T-helper 22 cell (primary cell): ENCODE results near the gene OGDH.

Experiments used
- DNase-seq: peaks from one replicate; pipeline ENCODE4 v3.0.0-alpha.2; 2020; ENCODE audit warnings: low read depth

OGDH gene

DNA sequence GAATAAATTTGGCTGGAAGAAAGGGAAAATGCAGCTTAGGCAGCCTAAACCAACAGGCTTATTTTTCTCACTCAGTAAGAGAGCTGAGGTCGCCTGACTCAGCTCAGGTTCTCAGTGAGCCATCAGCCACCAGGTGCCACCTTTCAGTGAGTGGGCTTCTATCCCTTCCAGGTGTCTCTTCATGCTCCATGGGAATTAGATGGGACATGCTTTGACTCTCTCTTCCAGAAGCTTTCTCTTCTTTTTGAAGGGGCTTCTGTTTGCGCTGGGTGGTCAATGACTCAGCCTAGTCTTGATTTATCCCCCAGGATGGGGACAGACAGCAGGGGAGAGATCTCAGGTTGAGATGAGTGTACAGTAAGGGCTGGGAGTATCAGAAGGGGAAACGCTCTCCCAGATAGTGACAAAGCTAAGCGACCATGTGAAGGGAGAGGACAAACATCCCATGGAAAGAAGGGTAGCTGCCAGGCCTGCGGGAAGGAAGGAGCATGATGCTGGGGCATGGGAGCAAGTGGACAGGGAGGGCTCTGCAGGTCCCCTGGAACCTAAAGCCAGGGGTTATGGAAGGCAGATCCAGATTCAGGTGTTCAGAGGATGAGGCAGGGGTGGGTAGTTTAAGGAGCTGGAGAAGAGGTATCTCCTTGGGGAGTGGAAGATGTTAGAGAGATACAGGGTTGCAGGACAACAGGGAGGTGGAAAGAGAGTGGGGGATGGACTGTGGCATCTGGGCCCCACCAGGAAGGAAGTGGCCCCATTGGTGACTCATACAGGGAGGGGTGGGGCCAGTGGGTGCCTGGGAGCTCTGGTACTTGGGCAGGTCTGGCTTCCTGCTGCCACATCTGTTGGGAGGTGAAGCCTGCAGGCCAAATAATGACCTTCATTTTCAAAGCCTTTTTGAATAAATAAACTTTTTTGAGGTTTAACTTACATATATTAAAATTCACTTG lies 32.5 kb downstream of the OGDH start:
- DNase-seq = peak; percentile 82

DNA sequence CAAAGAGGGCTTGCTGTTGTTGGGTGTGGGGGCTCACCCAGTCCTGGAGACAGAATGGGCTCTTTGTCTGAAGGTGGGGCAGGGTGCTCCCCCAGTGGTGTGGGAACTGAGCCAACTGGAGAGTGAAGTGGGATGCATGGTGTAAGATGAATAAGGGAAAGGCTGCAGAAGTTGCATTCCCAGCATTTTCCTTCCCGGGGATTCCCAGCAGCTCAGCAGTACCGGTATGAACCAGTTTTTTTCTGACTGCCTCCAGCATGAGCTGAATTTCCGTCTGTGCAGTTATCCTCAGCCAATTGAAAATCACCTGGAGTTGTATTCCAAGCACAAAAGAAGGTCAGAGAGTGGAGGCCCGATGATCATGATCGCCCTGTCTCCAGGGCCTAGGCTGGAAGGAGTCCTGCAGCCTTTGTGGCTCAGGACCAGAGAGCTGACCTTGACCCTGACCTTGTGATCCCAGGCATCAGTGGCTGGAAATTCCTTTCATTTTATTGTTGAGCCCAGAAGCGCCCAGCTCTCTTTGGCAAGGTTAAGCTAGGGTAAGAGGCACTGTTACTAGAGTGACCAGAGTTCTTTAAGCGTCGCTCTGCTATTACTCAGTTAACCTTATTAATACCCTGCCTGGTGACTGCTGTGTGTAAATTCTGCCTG lies 33.4 kb downstream of the OGDH start:
- no peak for DNase-seq

DNA sequence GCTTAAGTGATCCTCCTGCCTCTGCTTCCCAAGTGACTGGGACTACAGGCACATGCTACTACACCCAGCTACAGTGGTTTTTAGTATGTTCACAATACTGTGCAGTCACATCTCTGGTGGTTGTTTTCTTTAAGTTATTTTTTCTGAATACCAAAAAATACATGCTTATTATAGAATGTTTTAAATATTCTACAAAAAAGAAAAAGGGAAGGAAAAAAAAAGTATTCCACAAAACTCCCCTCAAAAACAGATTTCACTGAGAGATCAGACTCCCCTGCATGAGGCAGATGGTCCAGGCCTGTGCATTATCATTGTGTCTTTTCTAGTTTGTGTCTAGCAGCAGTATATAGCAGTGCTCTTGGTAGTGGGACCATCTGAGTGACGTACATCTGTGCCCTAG lies 36.8 kb downstream of the OGDH start:
- no peak for DNase-seq

DNA sequence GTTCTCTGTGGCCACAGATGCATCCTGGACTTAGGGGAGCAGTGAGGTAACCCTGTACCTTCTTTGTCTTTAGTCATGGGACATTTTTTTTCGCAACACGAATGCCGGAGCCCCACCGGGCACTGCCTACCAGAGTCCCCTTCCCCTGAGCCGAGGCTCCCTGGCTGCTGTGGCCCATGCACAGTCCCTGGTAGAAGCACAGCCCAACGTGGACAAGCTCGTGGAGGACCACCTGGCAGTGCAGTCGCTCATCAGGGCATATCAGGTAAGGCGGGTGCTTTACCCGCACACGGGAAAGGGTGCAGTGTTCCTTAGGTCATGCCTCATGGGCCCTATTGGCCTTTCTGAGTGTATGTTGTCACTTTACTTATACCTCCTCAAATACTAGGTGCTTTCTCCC lies 38.8 kb downstream of the OGDH start:
- no peak for DNase-seq

DNA sequence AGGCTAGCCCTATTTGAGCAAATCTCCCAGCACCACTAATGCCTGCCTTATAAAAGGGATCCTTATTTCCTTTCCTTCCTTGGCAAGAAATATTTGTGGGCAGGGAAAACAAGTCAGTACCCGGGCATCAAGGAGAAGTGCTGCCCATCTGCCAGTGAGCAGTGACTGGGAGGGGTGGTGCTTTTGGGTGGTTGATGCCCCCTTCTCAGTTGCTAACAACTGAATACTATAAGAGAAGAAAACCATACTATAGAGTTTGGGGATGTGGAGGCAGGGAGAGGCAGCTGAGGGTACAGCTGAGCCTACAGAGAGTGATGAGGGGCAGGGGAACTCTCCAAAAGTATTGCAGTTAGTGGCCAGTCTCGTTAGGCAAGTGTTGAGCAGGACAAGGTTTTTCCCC lies 39.3 kb downstream of the OGDH start:
- no peak for DNase-seq

DNA sequence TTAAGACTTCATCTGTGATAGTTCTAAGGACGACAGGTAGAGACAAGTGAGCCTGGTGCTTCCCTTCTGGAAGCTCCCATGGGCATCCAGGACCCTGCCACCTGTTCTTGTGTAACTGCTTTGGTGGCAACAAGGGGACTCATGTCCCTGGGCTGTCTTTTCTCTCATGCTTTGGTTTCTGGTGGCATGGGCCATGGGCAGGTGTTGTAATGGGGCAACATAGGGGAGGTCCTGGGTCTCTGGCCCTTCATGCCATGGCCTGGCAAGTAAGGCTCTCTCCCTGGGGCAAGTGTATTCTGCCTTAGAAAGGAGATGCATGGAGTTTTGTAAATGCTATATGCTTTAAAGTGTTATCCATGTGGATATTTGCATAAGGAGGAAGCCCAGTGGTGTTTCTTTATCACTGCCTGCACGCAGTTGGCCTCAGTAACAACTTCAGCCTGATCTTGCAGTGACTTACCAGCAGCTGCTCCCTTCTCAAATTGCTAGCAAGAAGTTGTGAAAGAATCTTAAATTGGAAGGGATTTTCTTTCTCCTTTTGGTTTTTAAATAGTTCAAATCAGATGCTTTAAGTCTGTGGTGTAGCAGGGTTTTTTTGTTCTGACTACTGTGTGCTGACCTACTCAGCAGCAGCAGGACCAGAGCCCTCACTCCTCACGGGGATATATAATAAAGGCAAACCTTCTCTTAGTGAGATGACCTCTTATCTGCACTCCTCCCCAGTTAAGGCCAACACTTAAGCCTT lies 39.9 kb downstream of the OGDH start:
- no peak for DNase-seq

DNA sequence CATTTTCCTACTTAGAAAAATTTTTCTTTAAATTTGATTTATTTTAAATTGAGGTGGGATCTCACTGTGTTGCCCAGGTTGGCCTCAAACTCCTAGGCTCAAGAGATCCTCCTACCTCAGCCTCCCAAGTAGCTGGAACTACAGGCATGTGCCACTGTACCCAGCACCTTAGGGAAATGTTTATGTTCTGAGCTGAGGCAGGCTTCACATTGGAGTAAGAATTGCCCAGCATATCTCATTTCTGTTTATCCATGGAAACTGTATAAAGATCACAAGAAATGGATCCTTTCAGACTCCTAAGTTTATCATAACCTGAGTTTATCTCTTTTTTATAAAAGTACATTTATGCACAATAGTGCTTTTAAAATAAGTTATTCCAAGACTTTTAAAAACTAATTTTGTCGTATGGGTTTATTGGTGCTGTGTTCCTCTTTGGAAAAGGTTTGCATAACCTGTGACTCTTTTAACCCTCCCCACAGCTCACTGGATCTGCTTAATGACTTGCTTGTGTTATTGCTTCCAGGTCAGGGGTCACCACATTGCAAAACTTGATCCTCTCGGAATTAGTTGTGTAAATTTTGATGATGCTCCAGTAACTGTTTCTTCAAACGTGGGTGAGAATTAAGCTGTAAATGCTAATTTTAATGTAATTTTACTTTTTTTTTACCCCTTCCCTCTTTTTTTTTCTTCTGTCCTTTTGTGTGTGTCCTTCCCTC lies 40.7 kb downstream of the OGDH start:
- DNase-seq = no peak

DNA sequence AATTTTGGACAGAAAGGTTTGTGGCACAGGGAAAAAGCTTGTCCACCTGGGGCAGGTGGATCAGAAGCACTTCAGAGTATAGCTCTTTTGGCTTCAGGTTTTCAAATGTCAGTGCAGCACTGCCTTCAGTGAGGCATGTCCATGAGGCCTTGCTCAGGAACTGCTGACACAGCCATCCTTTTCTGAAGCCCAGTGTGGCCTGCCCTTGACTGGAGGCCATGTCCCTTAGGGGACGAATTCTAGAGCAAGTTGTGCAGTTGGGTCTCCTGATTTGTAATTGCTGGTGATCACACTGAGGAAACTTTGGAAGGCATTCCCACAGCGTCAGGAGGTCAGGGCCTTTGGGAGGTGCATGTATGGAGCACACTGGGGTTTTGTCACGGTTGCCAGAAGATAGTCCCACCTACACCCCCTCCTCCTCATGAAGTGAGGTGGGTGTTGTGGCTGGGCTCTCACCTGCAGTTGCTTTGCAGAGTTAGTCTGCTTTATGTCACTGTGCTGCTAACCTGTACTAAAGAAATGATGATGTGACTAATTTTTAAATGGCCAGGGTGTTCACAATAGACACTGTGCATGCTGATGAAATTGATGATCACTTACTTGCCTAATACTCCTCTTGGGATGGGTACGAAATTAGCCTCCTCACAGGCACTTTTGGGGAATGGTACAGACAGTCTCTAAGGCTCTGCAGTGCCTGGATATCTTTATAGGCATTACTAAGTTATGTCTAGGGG lies 41.7 kb downstream of the OGDH start:
- DNase-seq = no peak

DNA sequence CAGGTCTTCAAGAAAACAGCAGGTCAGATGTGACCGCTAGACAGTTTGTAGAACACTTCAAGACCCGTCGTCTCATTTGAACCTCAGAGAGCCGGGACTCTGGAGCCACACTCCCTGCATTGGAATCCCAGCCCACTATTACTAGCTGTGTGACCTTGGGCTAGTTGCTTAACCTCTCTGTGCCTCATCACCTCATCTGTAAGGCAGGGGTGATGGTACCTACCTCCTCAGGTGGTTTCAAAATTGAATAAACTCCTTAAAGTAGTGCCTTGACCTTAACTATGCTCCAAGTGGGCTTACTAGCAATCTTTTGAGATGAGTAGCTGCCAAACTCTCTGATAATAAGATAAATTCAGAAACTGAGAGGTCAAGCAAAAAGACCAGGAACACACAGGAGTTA lies 43.8 kb downstream of the OGDH start:
- no peak for DNase-seq

DNA sequence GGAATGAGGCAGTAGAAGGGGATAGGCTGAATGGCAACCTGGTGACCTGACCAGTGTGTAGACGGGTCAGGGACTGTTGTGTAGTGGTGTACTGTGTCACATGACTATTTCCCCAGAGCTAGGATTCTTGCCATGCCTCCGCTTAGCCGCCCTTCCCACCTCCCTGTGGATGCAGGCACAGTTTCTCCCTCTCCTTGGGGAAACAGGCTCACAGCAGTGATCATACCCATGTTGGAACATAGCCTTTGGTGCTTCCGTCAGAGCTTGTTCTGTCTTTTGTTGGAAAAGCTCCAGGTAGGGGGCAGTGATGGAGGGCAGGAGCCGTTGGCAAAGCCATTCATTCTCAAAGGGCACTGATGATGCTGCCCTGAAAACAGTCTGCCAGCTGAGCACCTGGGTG lies 44.3 kb downstream of the OGDH start:
- no peak for DNase-seq

DNA sequence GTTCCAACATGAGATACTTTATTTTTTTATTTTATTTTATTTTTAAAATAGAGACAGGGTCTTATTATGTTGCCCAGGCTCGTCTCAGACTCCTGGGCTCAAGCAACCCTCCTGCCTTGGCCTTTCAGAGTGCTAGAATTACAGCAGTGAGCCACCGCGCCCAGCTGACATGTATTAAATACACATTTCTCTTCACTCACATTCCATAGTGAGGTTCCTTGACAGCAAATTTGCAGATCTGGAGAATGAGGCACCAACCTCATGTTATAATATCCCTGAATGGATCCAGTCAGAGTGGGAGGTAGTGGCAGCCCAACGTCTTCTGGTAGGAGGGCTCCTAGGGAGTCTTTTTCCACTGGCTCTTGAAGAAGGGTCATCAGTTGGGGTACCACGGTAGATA lies 46.1 kb downstream of the OGDH start:
- DNase-seq = no peak

DNA sequence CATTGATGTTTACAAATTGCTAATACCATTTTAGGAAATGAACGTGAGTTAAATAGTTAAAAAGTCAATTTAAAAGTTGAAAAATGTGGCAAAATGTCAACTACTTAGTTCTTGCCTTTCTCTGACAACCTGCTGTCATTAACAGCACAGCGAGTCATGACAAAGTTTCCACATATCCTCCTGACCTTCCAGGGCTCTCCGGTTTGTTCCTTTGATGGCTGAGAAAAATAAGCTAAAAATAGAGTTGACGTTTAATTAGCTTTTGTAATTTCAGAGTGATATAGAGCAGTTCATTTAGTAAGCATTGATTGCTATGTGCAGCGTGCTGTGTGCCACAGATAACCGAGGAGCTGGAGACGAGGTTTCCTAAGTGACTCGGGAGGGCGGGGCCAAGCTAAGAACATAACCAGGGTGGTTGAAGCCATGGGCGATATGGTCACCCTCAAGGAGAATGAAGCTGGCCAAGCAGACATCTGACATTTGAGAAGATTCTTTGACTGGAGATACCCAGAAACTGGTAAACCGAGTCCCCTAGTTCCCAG lies 47.9 kb downstream of the OGDH start:
- DNase-seq = no peak

DNA sequence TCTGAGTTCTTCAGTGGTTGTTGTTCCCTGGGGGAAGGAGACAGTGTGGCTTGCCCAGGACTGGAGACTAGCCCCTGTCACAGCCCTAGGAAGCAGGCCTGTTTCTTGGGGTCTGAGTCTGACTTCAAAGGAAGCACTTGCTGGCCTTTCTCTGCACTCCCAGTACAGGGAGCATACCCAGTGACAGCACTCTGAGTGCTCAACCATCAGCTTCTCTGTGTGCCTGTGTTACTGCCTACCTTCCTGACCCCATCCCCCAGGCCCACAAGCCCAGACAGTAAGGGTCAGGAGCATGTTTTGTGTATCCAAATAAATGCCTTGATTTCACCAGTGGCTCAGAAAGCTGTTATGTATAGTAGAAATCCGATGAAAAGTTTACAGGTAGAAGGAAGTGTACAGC lies 48.9 kb downstream of the OGDH start:
- DNase-seq = no peak

DNA sequence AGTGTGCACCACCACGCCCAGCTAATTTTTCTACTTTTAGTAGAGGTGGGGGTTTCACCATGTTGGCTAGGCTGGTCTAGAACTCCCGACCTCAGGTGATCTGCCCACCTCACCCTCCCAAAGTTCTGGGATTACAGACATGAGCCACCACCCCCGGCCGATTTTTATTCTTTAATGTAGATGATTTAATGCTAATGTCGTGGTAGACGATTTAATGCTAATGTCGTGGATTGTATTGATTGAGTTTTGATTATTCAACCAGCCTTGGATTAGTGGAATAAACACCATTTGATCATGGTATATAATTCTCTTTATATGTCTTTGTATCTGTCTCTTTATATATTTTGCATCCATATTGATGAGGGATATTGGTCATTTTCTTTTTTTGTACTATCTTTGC lies 52.6 kb downstream of the OGDH start:
- no peak for DNase-seq

DNA sequence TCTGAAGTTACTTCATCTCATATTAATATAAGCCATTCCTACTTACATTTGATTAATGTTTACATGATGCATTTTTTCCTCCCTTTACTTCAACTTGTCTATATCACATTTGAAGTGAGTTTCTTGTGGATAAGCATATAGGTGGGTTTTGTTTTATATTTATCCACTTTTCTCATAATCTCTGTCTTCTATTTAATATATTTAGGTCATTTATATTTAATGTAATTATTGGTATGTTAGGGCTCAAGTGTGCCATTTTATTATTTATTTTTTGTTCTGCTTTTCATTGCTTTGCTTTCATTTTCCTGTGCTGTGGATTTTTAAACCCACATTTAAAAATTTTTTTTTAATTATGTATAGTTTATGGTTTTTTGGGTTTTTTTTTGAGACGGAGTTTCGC lies 54.8 kb downstream of the OGDH start:
- no peak for DNase-seq

DNA sequence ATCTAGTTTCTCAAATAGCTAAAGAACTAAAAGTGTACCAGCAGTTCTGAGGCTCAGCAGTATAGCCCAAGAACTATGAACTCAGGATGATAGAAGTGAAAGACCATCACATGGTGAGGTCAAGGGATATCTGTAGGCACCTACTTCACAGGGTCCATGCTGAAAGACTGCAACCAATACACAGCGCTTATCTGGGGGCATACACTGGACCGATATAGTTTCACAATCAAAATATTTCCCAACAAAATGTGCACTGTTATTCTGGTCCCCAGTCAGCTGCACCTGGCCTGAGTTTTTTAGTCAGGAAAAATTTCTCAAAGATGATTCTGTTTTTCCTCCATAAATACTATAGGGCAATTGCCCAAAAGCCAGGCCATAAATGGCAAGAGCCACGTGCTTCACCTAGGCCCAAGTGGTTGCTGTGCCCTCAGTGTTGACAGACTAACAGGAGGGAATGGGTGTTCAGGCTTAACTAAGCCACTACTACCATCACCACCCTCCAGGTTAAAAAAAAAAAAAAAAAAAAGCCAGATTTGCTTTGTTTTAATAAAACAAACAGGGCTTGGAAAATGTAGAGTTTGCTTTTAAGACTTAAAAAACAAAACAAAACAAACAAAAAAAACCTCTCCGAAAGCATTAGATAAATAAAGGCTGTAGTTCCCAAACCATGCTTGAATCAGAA lies 58.5 kb downstream of the OGDH start:
- DNase-seq = no peak

DNA sequence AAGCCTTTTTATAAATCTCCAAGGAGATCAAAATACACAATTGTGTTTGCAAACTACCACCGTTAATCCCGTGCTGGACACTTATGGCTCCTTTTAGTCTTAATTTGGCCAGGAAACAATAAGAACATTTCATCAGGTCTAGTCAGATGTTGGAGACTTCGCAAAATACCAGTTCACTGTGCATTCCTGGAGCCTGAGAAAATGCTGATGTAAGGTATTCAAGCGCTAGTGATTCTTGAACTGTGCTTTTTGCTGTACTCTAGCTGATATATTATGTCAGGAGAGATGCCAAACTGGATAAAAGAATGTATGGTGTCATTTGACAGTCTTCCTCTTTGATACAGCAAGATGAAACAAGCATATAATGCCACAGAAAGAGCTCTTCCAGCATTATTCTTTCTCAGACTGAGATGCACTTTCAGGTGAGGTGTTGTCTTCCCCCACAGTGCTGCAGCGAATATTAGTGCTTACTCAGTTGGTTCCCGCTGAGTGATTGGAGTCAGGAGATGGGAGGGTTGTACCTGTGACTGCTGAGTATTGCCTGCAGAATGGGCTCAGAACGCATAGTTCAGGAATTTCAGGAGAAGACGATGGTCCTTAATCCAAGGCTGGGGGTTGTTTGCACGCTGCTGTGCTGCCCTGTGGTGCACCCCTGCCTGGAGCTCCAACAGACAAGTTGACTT lies 59.2 kb downstream of the OGDH start:
- no peak for DNase-seq

DNA sequence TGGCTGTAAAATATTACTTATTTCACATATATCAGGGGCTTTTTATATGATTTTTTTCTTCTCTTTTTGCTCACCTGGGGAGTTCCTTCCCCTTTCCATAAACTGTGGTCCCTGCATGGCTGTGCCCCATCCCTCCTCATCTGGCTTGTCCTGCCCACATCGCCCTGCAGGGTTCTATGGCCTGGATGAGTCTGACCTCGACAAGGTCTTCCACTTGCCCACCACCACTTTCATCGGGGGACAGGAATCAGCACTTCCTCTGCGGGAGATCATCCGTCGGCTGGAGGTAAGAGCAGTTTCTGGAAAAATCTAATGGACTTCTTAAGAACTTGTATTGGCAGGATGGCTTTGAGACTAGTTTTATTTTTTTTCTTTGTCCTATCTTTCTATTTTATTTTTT lies 60.1 kb downstream of the OGDH start:
- no peak for DNase-seq

DNA sequence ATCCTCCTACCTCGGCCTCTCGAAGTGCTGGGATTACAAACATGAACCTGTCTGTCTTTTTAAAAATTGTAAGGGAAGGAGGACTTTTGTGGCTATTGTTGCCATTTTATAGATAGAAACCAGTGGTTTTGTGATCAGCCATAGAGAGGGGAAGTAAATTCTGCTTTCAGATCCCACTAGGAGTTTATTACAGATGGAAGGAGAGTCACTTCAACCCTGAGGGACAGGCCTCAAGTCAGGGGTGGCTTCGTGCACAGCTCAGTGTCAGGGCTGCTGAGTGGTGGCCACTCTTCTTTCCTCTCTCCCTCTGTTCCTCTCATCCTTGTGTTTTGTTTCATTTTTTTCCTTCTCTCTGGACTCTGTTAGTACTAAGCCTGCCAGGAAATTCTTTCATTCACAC lies 60.8 kb downstream of the OGDH start:
- DNase-seq = no peak

DNA sequence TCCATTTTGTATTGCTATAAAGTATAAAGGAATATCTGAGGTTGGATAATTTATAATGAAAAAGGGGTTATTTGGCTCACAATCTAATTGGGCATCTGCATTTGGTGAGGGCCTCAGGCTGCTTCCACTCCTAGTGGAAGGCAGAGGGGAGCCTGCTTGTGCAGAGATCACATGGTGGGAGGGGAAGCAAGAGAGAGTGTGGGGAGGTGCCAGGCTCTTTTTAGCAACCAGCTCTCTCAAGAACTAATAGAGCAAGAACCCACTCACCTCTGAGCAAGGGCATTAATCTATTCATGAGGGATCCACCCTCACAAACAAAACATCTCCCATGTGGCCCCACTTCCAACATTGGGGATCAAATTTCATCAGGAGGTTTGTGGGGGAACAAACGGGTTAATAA lies 64.6 kb downstream of the OGDH start:
- DNase-seq = no peak
